Right atrium auricular region (tissue), 2 donors: ENCODE results near the gene CCDC178. TPM values are rescaled to one million over a fixed set of nuclear protein-coding genes. Genes with fewer than 3 reads are reported as not detected.
A peak's percentile ranks its signal among the peaks of the same experiment; 100 is the strongest.

ENCODE experiments used
- DNase-seq: peaks from one replicate; pipeline ENCODE4 v3.0.0-alpha.2; 2019; ENCODE audit warnings: low spot score
- H3K27ac ChIP-seq, 2 donors: fragments of 200-600 bp; sonication (generic); 1 replicate in 1 of 2; 2 replicates in 1 of 2; pipeline ENCODE4 v1.5.1; 2016 to 2019
- H3K27me3 ChIP-seq, 2 donors: fragments of 200-600 bp; sonication (generic); one replicate each; pipeline versions ENCODE4 v1.5.1 to v1.6.0; 2017 to 2019
- H3K36me3 ChIP-seq: fragments of 200-600 bp; sonication (generic); one replicate; pipeline ENCODE4 v1.5.1; 2016
- H3K4me1 ChIP-seq, 2 donors: fragments of 200-600 bp; sonication (generic); one replicate each; pipeline versions ENCODE4 v1.5.1 to v1.6.0; 2017 to 2019
- H3K4me3 ChIP-seq, 2 donors: fragments of 200-600 bp; sonication (generic); 1 replicate in 1 of 2; 2 replicates in 1 of 2; pipeline ENCODE4 v1.5.1; 2017 to 2019; ENCODE audit warnings: mild to moderate bottlenecking in 1 of 2, moderate library complexity in 1 of 2
- H3K9me3 ChIP-seq, 2 donors: fragments of 200-600 bp; sonication (generic); one replicate each; pipeline ENCODE4 v1.5.1; 2019
- CTCF ChIP-seq, 2 donors: fragments of 200-600 bp; sonication (generic); IDR thresholded peaks; one replicate each; pipeline ENCODE4 v1.5.1; 2019; ENCODE audit warnings: antibody characterized with exemption in 2 of 2
- total RNA-seq, 2 donors: library from RNA; depleted of rRNA; stranded (reverse); fragments of >200 nt; gene quantifications; one replicate each; pipeline ENCODE4 v1.1.0, GENCODE V29; 2016

The CCDC178 gene
- total RNA-seq, 2 donors from 2014 or later: not detected

GRCh38 chr18:33210575-33211189 lies 229.8 kb downstream of the CCDC178 start:
- H3K4me3 ChIP-seq: no peak overlapping the region
- no peak for DNase-seq
- H3K4me1 ChIP-seq: no peaks in the 10 kb centered on the region
- H3K27me3 ChIP-seq: peaks cover 0 to 2% of the 10 kb centered on the region in 2 donors
- H3K9me3 ChIP-seq: no peaks in the 10 kb centered on the region
- H3K27ac ChIP-seq: no peak overlapping the region
- TF ChIP-seq CTCF (IDR thresholded peaks at IDR 0.05): peak; percentile 28 to 56
- no peaks in the 10 kb centered on the region for H3K36me3 ChIP-seq

- H3K4me1 ChIP-seq: no peaks in the 10 kb centered on the region
- no peaks in the 10 kb centered on the region for H3K36me3 ChIP-seq
- DNase-seq: no peak
- H3K27ac ChIP-seq: no peak overlapping the region
- H3K27me3 ChIP-seq: peaks cover 0 to 2% of the 10 kb centered on the region in 2 donors
- H3K4me3 ChIP-seq: no peak overlapping the region
- TF ChIP-seq CTCF (IDR thresholded peaks at IDR 0.05): no peak
- H3K9me3 ChIP-seq: no peaks in the 10 kb centered on the region
Measured at GRCh38 chr18:33205777-33206176, 234.7 kb downstream of the CCDC178 start.

- H3K4me1 ChIP-seq: no peaks in the 10 kb centered on the region
- TF ChIP-seq CTCF (IDR thresholded peaks at IDR 0.05): peak in 1 of 2 donors; percentile 35
- H3K36me3 ChIP-seq: no peaks in the 10 kb centered on the region
- H3K27ac ChIP-seq: no peak overlapping the region
- H3K9me3 ChIP-seq: no peaks in the 10 kb centered on the region
- H3K27me3 ChIP-seq: no peaks in the 10 kb centered on the region
- H3K4me3 ChIP-seq: no peak overlapping the region
- no peak for DNase-seq
Measured at GRCh38 chr18:33201509-33201926, 239.0 kb downstream of the CCDC178 start.

DNA sequence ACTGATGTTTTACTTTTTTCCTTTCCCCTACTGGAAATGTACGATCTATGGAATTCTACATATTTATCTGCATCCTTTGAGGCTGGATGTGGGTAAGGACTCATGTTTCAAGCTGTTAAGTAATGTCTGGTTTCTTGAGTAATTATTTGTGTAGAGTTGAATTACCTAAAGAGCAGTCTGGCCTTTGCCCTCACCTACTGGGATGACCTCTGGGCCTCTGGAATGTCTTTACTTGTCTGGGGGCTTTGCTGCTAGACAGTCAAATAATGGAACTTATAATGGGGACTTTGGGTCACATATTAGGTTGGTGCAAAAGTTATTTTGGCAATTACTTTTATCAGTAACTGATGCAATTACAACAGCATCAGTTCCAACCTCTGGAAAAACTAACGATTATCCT lies 244.7 kb downstream of the CCDC178 start:
- DNase-seq: no peak
- no peaks in the 10 kb centered on the region for H3K36me3 ChIP-seq
- H3K4me3 ChIP-seq: no peak overlapping the region
- no peaks in the 10 kb centered on the region for H3K27me3 ChIP-seq
- no peaks in the 10 kb centered on the region for H3K9me3 ChIP-seq
- no peak overlapping the region for H3K27ac ChIP-seq
- no peaks in the 10 kb centered on the region for H3K4me1 ChIP-seq
- no peak for TF ChIP-seq CTCF (IDR thresholded peaks at IDR 0.05)

GRCh38 chr18:33194793-33195192 lies 245.7 kb downstream of the CCDC178 start:
- Histone ChIP-seq H3K9me3 (no peaks in the 10 kb centered on the region), H3K27me3 (no peaks in the 10 kb centered on the region), H3K4me1 (no peaks in the 10 kb centered on the region), H3K27ac (no peak overlapping the region), H3K4me3 (no peak overlapping the region), H3K36me3 (no peaks in the 10 kb centered on the region)
- DNase-seq: no peak
- TF ChIP-seq CTCF (IDR thresholded peaks at IDR 0.05): no peak

DNA sequence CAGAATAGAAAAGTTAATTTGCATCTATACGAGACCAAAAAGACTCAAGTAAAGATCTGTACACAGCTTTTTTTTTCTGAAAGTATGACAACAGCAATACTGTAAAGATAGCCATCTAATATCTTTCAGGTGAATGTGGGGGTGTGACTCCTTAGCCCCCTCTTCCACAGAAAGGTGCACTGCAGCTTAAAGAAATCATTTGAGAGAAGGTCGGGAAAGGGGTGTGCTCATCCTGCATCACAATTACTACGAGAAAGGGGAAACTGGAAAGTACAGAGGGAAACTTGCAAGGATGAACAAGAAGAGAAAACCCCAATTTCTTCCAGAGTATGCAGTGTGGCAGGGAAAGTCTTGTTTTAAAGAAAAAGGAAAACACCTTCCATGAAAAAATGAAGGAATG lies 255.6 kb downstream of the CCDC178 start:
- H3K36me3 ChIP-seq: no peaks in the 10 kb centered on the region
- H3K27me3 ChIP-seq: no peaks in the 10 kb centered on the region
- no peaks in the 10 kb centered on the region for H3K4me1 ChIP-seq
- no peak for TF ChIP-seq CTCF (IDR thresholded peaks at IDR 0.05)
- no peak for DNase-seq
- no peak overlapping the region for H3K27ac ChIP-seq
- H3K4me3 ChIP-seq: no peak overlapping the region
- no peaks in the 10 kb centered on the region for H3K9me3 ChIP-seq
